GM23248 (cell line): ENCODE measurements around the gene HSD17B2. TPM values are rescaled to one million over a fixed set of nuclear protein-coding genes. Genes with fewer than 3 reads are reported as not detected.

Experiments used
- DNase-seq: peaks from one replicate; pipeline ENCODE4 v3.0.0-alpha.2; 2015
- H2AFZ ChIP-seq: fragments of 200-600 bp; sonication (generic); 2 replicates; pipeline ENCODE4 v1.6.1; 2016; ENCODE audit warnings: antibody characterized with exemption
- H3F3A ChIP-seq: fragments of 200-600 bp; sonication (generic); 2 replicates; pipeline ENCODE4 v1.6.1; 2016; ENCODE audit warnings: mild to moderate bottlenecking, antibody characterized with exemption, mixed run types; ENCODE audit not compliant: insufficient read depth
- H3K27ac ChIP-seq: fragments of 200-600 bp; sonication (generic); 2 replicates; pipeline ENCODE4 v1.5.1; 2016; ENCODE audit warnings: mild to moderate bottlenecking
- H3K27me3 ChIP-seq: fragments of 200-600 bp; sonication (generic); replicated peaks from 2 replicates; pipeline ENCODE4 v1.6.1; 2016; ENCODE audit warnings: mild to moderate bottlenecking; ENCODE audit not compliant: insufficient read depth
- H3K36me3 ChIP-seq: fragments of 200-600 bp; sonication (generic); 2 replicates; pipeline ENCODE4 v1.6.1; 2016; ENCODE audit warnings: low read depth, mild to moderate bottlenecking
- H3K4me1 ChIP-seq: fragments of 200-600 bp; sonication (generic); 2 replicates; pipeline ENCODE4 v1.6.1; 2016; ENCODE audit warnings: mild to moderate bottlenecking; ENCODE audit not compliant: insufficient read depth
- H3K4me2 ChIP-seq: fragments of 200-600 bp; sonication (generic); one replicate; pipeline ENCODE4 v1.6.1; 2016; ENCODE audit warnings: mild to moderate bottlenecking; ENCODE audit not compliant: unreplicated experiment
- H3K4me3 ChIP-seq: fragments of 200-600 bp; sonication (generic); 2 replicates; pipeline ENCODE4 v1.5.1; 2016; ENCODE audit warnings: mild to moderate bottlenecking
- H3K79me2 ChIP-seq: fragments of 200-600 bp; sonication (generic); 2 replicates; pipeline ENCODE4 v1.6.1; 2016; ENCODE audit warnings: mild to moderate bottlenecking; ENCODE audit not compliant: insufficient read depth
- H3K9ac ChIP-seq: fragments of 200-600 bp; sonication (generic); 2 replicates; pipeline ENCODE4 v1.6.1; 2016; ENCODE audit warnings: mild to moderate bottlenecking
- H3K9me2 ChIP-seq: fragments of 200-600 bp; sonication (generic); 2 replicates; pipeline ENCODE4 v1.6.1; 2016; ENCODE audit warnings: mixed run types, mild to moderate bottlenecking, moderate library complexity; ENCODE audit not compliant: insufficient read depth
- H3K9me3 ChIP-seq: fragments of 200-600 bp; sonication (generic); one replicate; pipeline ENCODE4 v1.6.1; 2017; ENCODE audit warnings: low read depth
- H4K20me1 ChIP-seq: fragments of 200-600 bp; sonication (generic); 2 replicates; pipeline ENCODE4 v1.6.0; 2016; ENCODE audit not compliant: insufficient read depth
- EZH2 ChIP-seq: fragments of 200-600 bp; sonication (generic); IDR thresholded peaks from 2 replicates; pipeline ENCODE4 v1.6.1; 2018; ENCODE audit warnings: antibody characterized with exemption, mild to moderate bottlenecking; ENCODE audit not compliant: insufficient read depth, poor library complexity, severe bottlenecking
- EZH2phosphoT487 ChIP-seq: fragments of 200-600 bp; sonication (generic); IDR thresholded peaks from 2 replicates; pipeline ENCODE4 v1.6.1; 2018; ENCODE audit warnings: antibody characterized with exemption, moderate library complexity, mild to moderate bottlenecking, low read depth; ENCODE audit not compliant: insufficient read depth
- WGBS, 2 experiments: methylation state at CpG; one replicate each; pipeline ENCODE4 v1.1.6; 2015 to 2017; ENCODE audit warnings: low lambda C conversion rate in 2 of 2, low coverage in 1 of 2; ENCODE audit errors: missing lambda C conversion rate in 2 of 2; 5-methylcytosine and 5-hydroxymethylcytosine counted together
- in situ Hi-C: fragments of 300-500 bp; cut with MboI; formaldehyde crosslinking; loops from 2 replicates; pipeline ENCODE4 v1.15.0; 2020
- polyA plus RNA-seq: library from polyadenylated mRNA; unstranded; fragments of >200 nt; fragmentation: Nextera tagmentation; extraction: Ambion mirVana; gene quantifications from 2 replicates; pipeline ENCODE4 v1.2.1, GENCODE V29; 2016
- total RNA-seq: library from RNA; depleted of rRNA; stranded (reverse); fragments of >200 nt; shearing (Covaris generic); gene quantifications from 2 replicates; pipeline ENCODE4 v1.2.3, GENCODE V29; 2014

HSD17B2 gene
- total and polyA plus RNA-seq, 2 experiments from 2014 or later: not detected

DNA sequence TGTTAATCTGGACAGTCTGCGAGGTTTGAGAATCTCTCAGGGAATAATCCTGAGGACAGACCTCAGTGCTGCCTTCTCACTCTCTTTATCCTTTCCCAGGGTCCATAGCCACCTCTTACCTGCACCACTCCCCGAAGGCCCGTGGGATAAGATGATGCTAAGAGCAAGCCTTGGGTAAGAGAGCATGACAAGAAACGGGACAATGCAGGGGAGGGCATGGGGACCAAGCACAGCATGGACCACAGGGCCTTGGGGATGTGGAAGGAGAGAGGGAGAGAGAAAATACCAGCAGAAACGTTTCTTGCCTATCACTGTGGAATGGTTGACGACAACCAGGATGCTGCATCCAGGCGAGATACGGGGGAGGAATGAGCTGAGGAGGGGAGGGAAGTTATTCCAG is 15.5 kb upstream of the HSD17B2 start:
- H3K9me3 ChIP-seq: no peaks in the 10 kb centered on the region
- no peaks in the 10 kb centered on the region for H4K20me1 ChIP-seq
- DNase-seq: no peak
- in situ Hi-C loops: no loop called here
- H3K36me3 ChIP-seq: no peaks in the 10 kb centered on the region
- H3K27me3 ChIP-seq: no peaks in the 10 kb centered on the region
- no peak overlapping the region for H2AFZ ChIP-seq
- H3K4me1 ChIP-seq: peaks cover 8% of the 10 kb centered on the region; the same call in 1 of the 2 replicates
- H3K79me2 ChIP-seq: no peaks in the 10 kb centered on the region
- H3K4me3 ChIP-seq: no peak overlapping the region
- H3K27ac ChIP-seq: no peak overlapping the region
- peaks cover 17% of the 10 kb centered on the region for H3F3A ChIP-seq
- 52 to 64% methylated on average over 8 of the region's 8 CpGs for WGBS, 2 experiments
- H3K9ac ChIP-seq: no peak overlapping the region
- no peak overlapping the region for H3K4me2 ChIP-seq
- no peak for TF ChIP-seq EZH2phosphoT487
- TF ChIP-seq EZH2: no peak
- no peaks in the 10 kb centered on the region for H3K9me2 ChIP-seq

DNA sequence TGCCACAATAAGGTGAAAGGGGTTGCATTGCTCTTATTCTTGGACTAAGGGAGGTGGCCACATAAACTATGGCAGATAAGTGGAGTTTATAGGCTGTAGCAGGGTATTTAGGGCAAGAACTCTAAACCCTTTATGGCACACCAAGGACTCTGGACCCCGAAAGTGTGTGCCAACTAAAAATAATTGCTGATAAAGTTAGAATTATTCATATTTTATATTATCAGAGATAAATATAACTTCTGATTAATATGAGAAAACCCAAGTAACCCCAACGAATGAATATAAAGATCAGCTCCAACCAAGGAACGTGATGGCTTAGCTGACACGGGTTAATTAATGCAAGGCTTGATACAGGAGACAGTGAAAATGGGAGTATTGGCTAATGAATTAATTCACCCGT is 15.0 kb upstream of the HSD17B2 start:
- Histone ChIP-seq H3K9ac (no peak overlapping the region), H2AFZ (no peak overlapping the region), H3K27me3 (no peaks in the 10 kb centered on the region), H3K79me2 (no peaks in the 10 kb centered on the region), H3K9me3 (no peaks in the 10 kb centered on the region), H3K4me1 (peaks cover 8% of the 10 kb centered on the region; the same call in 1 of the 2 replicates), H3K4me2 (no peak overlapping the region), H3K4me3 (no peak overlapping the region), H3K27ac (no peak overlapping the region), H4K20me1 (no peaks in the 10 kb centered on the region), H3F3A (peaks cover 17% of the 10 kb centered on the region), H3K9me2 (no peaks in the 10 kb centered on the region), H3K36me3 (no peaks in the 10 kb centered on the region)
- TF ChIP-seq EZH2: no peak
- TF ChIP-seq EZH2phosphoT487: no peak
- DNase-seq: no peak
- WGBS, 2 experiments: 66 to 79% methylated on average over 5 of the region's 5 CpGs
- in situ Hi-C loops: no loop called here

DNA sequence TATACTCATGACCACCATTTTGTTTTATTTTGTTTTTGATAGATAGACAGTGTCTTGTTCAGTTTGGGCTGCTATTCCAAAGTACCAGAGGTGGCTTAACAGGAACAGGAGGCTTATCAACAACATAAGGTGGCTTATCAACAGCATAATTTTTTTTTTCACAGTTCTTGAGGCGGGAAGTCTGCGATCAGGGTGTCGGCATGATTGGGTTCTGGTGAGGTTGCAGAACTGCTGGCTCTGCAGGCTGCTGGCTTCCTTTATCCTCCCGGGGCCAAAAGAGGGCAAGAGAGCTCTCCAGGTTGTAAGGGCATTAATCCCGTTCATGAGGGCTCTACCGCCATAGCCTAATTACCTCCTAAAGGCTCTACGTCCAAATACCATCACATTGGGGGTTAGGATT is 11.8 kb upstream of the HSD17B2 start:
- Histone ChIP-seq H3K4me3 (no peak overlapping the region), H3K9me2 (no peaks in the 10 kb centered on the region), H3K27me3 (no peaks in the 10 kb centered on the region), H3K4me1 (no peaks in the 10 kb centered on the region), H3K79me2 (no peaks in the 10 kb centered on the region), H3F3A (no peaks in the 10 kb centered on the region), H3K4me2 (no peak overlapping the region), H3K36me3 (no peaks in the 10 kb centered on the region), H2AFZ (no peak overlapping the region), H3K27ac (no peak overlapping the region), H3K9me3 (no peaks in the 10 kb centered on the region), H3K9ac (no peak overlapping the region), H4K20me1 (no peaks in the 10 kb centered on the region)
- DNase-seq: no peak
- no peak for TF ChIP-seq EZH2
- no peak for TF ChIP-seq EZH2phosphoT487
- in situ Hi-C loops: no loop called here
- 71 to 72% methylated on average over 7 of the region's 7 CpGs for WGBS, 2 experiments

DNA sequence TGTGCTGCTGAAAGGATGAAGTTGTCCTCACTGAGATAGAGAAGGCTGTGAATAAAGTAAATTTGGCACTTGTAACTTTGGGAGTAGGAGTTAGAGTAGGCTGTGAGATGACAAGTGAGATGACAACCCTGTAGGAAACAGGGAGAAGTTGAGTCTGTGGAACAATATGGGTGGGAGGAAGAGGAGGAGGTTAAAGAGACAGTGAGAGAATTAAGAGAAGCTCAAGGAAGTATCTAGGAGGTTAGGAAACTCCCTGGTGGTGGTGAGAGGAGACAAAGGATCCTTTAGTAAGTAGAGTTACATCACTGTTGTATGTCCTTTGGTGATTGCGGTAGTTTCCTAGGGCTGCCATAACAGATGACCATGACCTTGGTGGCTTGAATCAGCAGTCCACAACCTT is 10.7 kb upstream of the HSD17B2 start:
- no peaks in the 10 kb centered on the region for H3K9me2 ChIP-seq
- DNase-seq: no peak
- H3K9ac ChIP-seq: no peak overlapping the region
- WGBS, 2 experiments: 95 to 100% methylated on average over 1 of the region's 1 CpG
- no peaks in the 10 kb centered on the region for H3F3A ChIP-seq
- in situ Hi-C loops: no loop called here
- no peak overlapping the region for H2AFZ ChIP-seq
- H3K36me3 ChIP-seq: no peaks in the 10 kb centered on the region
- H3K4me2 ChIP-seq: no peak overlapping the region
- no peak overlapping the region for H3K4me3 ChIP-seq
- no peaks in the 10 kb centered on the region for H3K79me2 ChIP-seq
- H3K27ac ChIP-seq: no peak overlapping the region
- no peaks in the 10 kb centered on the region for H4K20me1 ChIP-seq
- no peaks in the 10 kb centered on the region for H3K9me3 ChIP-seq
- H3K27me3 ChIP-seq: no peaks in the 10 kb centered on the region
- H3K4me1 ChIP-seq: no peaks in the 10 kb centered on the region
- TF ChIP-seq EZH2: no peak
- no peak for TF ChIP-seq EZH2phosphoT487

DNA sequence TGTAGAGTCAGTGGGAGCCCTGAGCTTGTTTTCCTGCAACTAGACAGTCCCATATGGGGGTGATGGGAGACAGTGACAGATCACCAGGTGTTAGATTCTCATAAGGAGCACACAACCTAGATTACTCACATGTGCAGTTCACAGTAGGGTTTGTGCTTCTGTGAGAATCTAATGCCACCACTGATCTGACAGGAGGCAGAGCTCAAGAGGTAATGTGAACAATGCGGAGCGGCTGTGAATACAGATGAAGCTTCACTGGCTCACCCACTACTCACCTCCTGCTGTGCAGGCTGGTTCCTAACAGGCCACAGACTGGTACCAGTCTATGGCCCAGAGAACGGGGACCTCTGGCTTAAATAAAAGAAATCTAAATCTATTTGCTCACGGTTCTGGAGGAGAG is 10.2 kb upstream of the HSD17B2 start:
- Histone ChIP-seq H3K27me3 (no peaks in the 10 kb centered on the region), H3K79me2 (no peaks in the 10 kb centered on the region), H3K9ac (no peak overlapping the region), H3F3A (no peaks in the 10 kb centered on the region), H2AFZ (no peak overlapping the region), H3K4me3 (no peak overlapping the region), H3K36me3 (no peaks in the 10 kb centered on the region), H3K4me2 (no peak overlapping the region), H3K4me1 (no peaks in the 10 kb centered on the region), H3K9me2 (no peaks in the 10 kb centered on the region), H3K27ac (no peak overlapping the region), H4K20me1 (no peaks in the 10 kb centered on the region), H3K9me3 (no peaks in the 10 kb centered on the region)
- no peak for DNase-seq
- in situ Hi-C loops: no loop called here
- TF ChIP-seq EZH2phosphoT487 (no peak), EZH2 (no peak)
- 69 to 77% methylated on average over 4 of the region's 4 CpGs for WGBS, 2 experiments
